Stimulated activated CD8-positive, alpha-beta memory T cell treated with anti-CD3 and anti-CD28 coated beads, Interleukin-15, amount 100 ng/mL, for 4 hours (primary cell): ENCODE measurements around the gene CADM3.

Source experiments
- DNase-seq, 2 donors: peaks; one replicate each; pipeline ENCODE4 v3.0.0-alpha.2; 2020; ENCODE audit warnings: low read depth in 2 of 2

The CADM3 gene

GRCh38 chr1:159171254-159171687, at the start of gene CADM3:
CADM3 (plus strand) TSS chr1:159171615; CDS start chr1:159171766, 151 bp downstream.
- DNase-seq, result no peak

GRCh38 chr1:159122005-159122621, 49.3 kb upstream of the CADM3 start:
- no peak for DNase-seq

- DNase-seq, result no peak
Measured at GRCh38 chr1:159123587-159123986, 47.8 kb upstream of the CADM3 start.

GRCh38 chr1:159132271-159132881, 39.0 kb upstream of the CADM3 start:
- peak; percentile 10 to 30 for DNase-seq

GRCh38 chr1:159140474-159140873, 30.9 kb upstream of the CADM3 start:
- DNase-seq, result no peak

GRCh38 chr1:159141584-159142390, 29.6 kb upstream of the CADM3 start:
- no peak for DNase-seq

- DNase-seq, result no peak
Measured at GRCh38 chr1:159142391-159142663, 29.1 kb upstream of the CADM3 start.

- DNase-seq, result no peak
Measured at GRCh38 chr1:159142726-159143510, 28.5 kb upstream of the CADM3 start.

- no peak for DNase-seq
Measured at GRCh38 chr1:159144571-159144970, 26.8 kb upstream of the CADM3 start.

- DNase-seq, result no peak
Measured at GRCh38 chr1:159146980-159147379, 24.4 kb upstream of the CADM3 start.

- DNase-seq, result no peak
Measured at GRCh38 chr1:159152031-159152430, 19.4 kb upstream of the CADM3 start.

GRCh38 chr1:159161001-159161718, 10.3 kb upstream of the CADM3 start:
- peak in 1 of 2 donors; percentile 24 for DNase-seq

- no peak for DNase-seq
Measured at GRCh38 chr1:159161719-159162026, 9.7 kb upstream of the CADM3 start.

- no peak for DNase-seq
Measured at GRCh38 chr1:159162516-159163265, 8.7 kb upstream of the CADM3 start.

- DNase-seq, result no peak
Measured at GRCh38 chr1:159163614-159164228, 7.7 kb upstream of the CADM3 start.

GRCh38 chr1:159168043-159168442, 3.4 kb upstream of the CADM3 start:
- DNase-seq, result no peak

GRCh38 chr1:159170639-159171038, 776 bp upstream of the CADM3 start:
- no peak for DNase-seq

GRCh38 chr1:159171688-159172501, 480 bp downstream of the CADM3 start:
- no peak for DNase-seq

GRCh38 chr1:159172614-159173291, 1.3 kb downstream of the CADM3 start:
- no peak for DNase-seq
